Trophoblast cell (in vitro differentiated cells and primary cell): ENCODE data around the gene PDE10A.
"Not testable (repeated sequence)": the region's sequence is repeated elsewhere in the genome, so short reads cannot be mapped to it uniquely, and the experiment has no call there.

Experiments
- DNase-seq, 2 donors: peaks; one replicate each; pipeline ENCODE4 v3.0.0-alpha.2; 2016
- H2AFZ ChIP-seq: 2 replicates; pipeline ENCODE4 v1.6.1; 2013; ENCODE audit warnings: low read length, moderate library complexity, mild to moderate bottlenecking; ENCODE audit not compliant: insufficient read depth, poor library complexity
- H2AK5ac ChIP-seq: 2 replicates; pipeline ENCODE4 v1.6.1; 2013; ENCODE audit warnings: mild to moderate bottlenecking, low read length
- H2BK120ac ChIP-seq: 2 replicates; pipeline ENCODE4 v1.6.1; 2013; ENCODE audit warnings: low read length, mild to moderate bottlenecking, moderate library complexity; ENCODE audit not compliant: insufficient read depth, poor library complexity
- H2BK12ac ChIP-seq: 2 replicates; pipeline ENCODE4 v1.6.1; 2013; ENCODE audit warnings: mild to moderate bottlenecking, low read length, moderate library complexity
- H2BK5ac ChIP-seq: 2 replicates; pipeline ENCODE4 v1.6.1; 2013; ENCODE audit warnings: low read length, low read depth, moderate library complexity, mild to moderate bottlenecking; ENCODE audit not compliant: poor library complexity
- H3K14ac ChIP-seq: 2 replicates; pipeline ENCODE4 v1.6.1; 2013; ENCODE audit warnings: mild to moderate bottlenecking, low read length
- H3K18ac ChIP-seq: 2 replicates; pipeline ENCODE4 v1.6.1; 2013; ENCODE audit warnings: mild to moderate bottlenecking, low read length
- H3K23ac ChIP-seq: 2 replicates; pipeline ENCODE4 v1.6.1; 2013; ENCODE audit warnings: low read length
- H3K27ac ChIP-seq: 2 replicates; pipeline ENCODE4 v1.5.1; 2013; ENCODE audit warnings: low read depth, mild to moderate bottlenecking, inconsistent platforms, low read length, moderate library complexity
- H3K27me3 ChIP-seq: 2 replicates; pipeline ENCODE4 v1.6.1; 2013; ENCODE audit warnings: inconsistent platforms, mild to moderate bottlenecking, low read length, moderate library complexity; ENCODE audit not compliant: insufficient read depth
- H3K36me3 ChIP-seq, 2 experiments: 1 replicate in 1 of 2; 2 replicates in 1 of 2; pipeline ENCODE4 v1.6.1; 2013; ENCODE audit warnings: low read length in 2 of 2, mild to moderate bottlenecking in 2 of 2, moderate library complexity in 1 of 2; ENCODE audit not compliant: insufficient read depth in 2 of 2, control insufficient read depth in 1 of 2
- H3K4ac ChIP-seq: 2 replicates; pipeline ENCODE4 v1.6.1; 2013; ENCODE audit warnings: low read depth, mild to moderate bottlenecking, low read length, moderate library complexity
- H3K4me1 ChIP-seq, 2 experiments: 1 replicate in 1 of 2; 2 replicates in 1 of 2; pipeline ENCODE4 v1.6.1; 2013; ENCODE audit warnings: low read length in 2 of 2, mild to moderate bottlenecking in 2 of 2, moderate library complexity in 1 of 2; ENCODE audit not compliant: insufficient read depth in 2 of 2, control insufficient read depth in 1 of 2
- H3K4me2 ChIP-seq: 2 replicates; pipeline ENCODE4 v1.6.1; 2013; ENCODE audit warnings: inconsistent platforms, mild to moderate bottlenecking, low read length, moderate library complexity
- H3K4me3 ChIP-seq: 2 replicates; pipeline ENCODE4 v1.5.1; 2013; ENCODE audit warnings: mild to moderate bottlenecking, low read depth, low read length, inconsistent platforms
- H3K79me1 ChIP-seq: one replicate; pipeline ENCODE4 v1.6.1; 2013; ENCODE audit warnings: low read length
- H3K79me2 ChIP-seq: 2 replicates; pipeline ENCODE4 v1.6.1; 2013; ENCODE audit warnings: low read length, mild to moderate bottlenecking; ENCODE audit not compliant: control insufficient read depth, insufficient read depth, poor library complexity
- H3K9ac ChIP-seq: 2 replicates; pipeline ENCODE4 v1.6.1; 2013; ENCODE audit warnings: mild to moderate bottlenecking, low read length
- H3K9me3 ChIP-seq: 2 replicates; pipeline ENCODE4 v1.6.1; 2013; ENCODE audit warnings: low read depth, mild to moderate bottlenecking, control low read depth, inconsistent platforms, low read length; ENCODE audit not compliant: insufficient read depth
- H4K12ac ChIP-seq: 2 replicates; pipeline ENCODE4 v1.6.1; 2013; ENCODE audit warnings: low read depth, mild to moderate bottlenecking, low read length, moderate library complexity
- H4K8ac ChIP-seq: 2 replicates; pipeline ENCODE4 v1.6.1; 2013; ENCODE audit warnings: low read depth, mild to moderate bottlenecking, low read length, moderate library complexity
- H4K91ac ChIP-seq: one replicate; pipeline ENCODE4 v1.6.1; 2013; ENCODE audit warnings: low read depth, mild to moderate bottlenecking, low read length, moderate library complexity
- WGBS: extraction: QIAGEN DNeasy Blood & Tissue Kit; methylation state at CpG from one replicate; pipeline ENCODE4 v1.1.7; 2013; ENCODE audit warnings: missing lambda C conversion rate; ENCODE audit not compliant: insufficient read length, insufficient coverage; ENCODE audit errors: extremely low coverage; 5-methylcytosine and 5-hydroxymethylcytosine counted together

Gene PDE10A

DNA sequence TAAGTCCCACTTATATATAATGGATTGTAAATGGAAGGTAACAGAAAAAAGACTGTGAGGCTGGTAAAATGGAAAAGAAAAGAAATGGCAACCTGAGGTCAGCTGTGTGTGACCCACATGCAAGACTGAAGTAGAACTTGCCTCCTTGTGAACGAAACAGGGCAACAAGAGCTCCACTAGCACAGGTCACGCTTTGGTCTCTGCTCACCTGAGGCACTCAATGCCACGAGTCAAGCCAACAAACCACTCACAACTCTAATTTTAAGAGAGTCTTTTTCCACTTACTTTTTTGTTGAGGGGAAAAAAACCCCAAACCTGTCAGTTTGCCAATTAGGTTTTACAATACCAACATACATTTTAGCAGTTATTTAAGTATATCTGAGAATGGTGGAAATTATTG, 65.2 kb downstream of the PDE10A start:
- Histone ChIP-seq H2BK5ac (no peak overlapping the region), H3K27me3 (no peaks in the 10 kb centered on the region), H3K18ac (no peak overlapping the region), H3K9me3 (no peaks in the 10 kb centered on the region), H4K12ac (no peak overlapping the region), H4K8ac (no peak overlapping the region), H2AK5ac (no peak overlapping the region), H3K4me1 (peaks cover 2 to 10% of the 10 kb centered on the region in 2 experiments), H3K79me2 (no peaks in the 10 kb centered on the region), H3K4me3 (no peak overlapping the region), H4K91ac (no peak overlapping the region), H2BK12ac (no peak overlapping the region), H3K14ac (no peak overlapping the region), H3K4me2 (no peak overlapping the region), H3K4ac (no peak overlapping the region), H3K36me3 (no peaks in the 10 kb centered on the region), H3K9ac (no peak overlapping the region), H2BK120ac (no peak overlapping the region), H3K79me1 (no peaks in the 10 kb centered on the region), H3K27ac (no peak overlapping the region), H2AFZ (no peak overlapping the region), H3K23ac (no peak overlapping the region)
- no peak for DNase-seq
- no CpG with 5 or more reads among the region's 3 CpGs for WGBS

DNA sequence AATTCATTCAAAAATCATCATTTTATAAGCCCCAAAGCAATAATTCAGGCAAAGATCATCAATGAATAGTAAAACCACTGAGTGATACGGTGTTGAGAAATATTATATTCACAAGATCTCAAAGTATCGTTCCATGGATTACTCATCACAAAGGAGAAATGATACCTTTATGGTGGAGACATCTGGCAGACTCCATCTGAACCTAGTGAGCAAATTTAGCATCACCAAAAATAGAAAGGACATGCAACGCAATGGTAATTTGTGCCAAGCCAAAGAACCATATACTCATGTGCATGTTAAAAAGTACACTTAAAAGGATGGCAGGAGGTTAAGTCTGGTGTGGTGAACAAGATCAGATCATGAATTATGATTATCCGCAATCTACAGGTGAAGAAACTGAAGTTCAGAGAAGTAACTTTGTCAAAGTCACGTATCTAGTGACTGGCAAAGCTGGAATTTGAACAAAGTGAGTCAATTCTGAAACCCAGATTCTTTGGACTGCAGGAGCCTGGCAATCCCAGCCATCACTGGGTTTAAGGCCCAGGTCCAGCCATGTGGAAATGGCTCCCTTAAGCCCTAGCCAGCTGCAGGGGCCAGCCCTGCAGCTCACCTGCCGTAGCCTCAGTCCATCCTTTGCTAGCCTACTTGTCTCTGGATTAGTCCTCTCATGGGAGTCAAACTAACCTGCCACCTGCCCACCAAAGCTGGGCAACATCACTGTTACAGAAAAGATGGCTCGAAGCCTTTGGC, 68.3 kb downstream of the PDE10A start:
- no peak overlapping the region for H2AK5ac ChIP-seq
- no peak overlapping the region for H3K4ac ChIP-seq
- H3K9ac ChIP-seq = no peak overlapping the region
- H3K27ac ChIP-seq = no peak overlapping the region
- no peak overlapping the region for H2BK5ac ChIP-seq
- no peak overlapping the region for H3K23ac ChIP-seq
- H3K79me2 ChIP-seq = no peaks in the 10 kb centered on the region
- H3K4me2 ChIP-seq = no peak overlapping the region
- H4K12ac ChIP-seq = no peak overlapping the region
- peak in 1 of 2 donors; percentile 44 for DNase-seq
- no peak overlapping the region for H3K4me3 ChIP-seq
- H3K9me3 ChIP-seq = no peaks in the 10 kb centered on the region
- H3K27me3 ChIP-seq = no peaks in the 10 kb centered on the region
- H3K14ac ChIP-seq = no peak overlapping the region
- H3K79me1 ChIP-seq = no peaks in the 10 kb centered on the region
- no peaks in the 10 kb centered on the region for H3K36me3 ChIP-seq
- no peak overlapping the region for H4K8ac ChIP-seq
- H3K18ac ChIP-seq = no peak overlapping the region
- WGBS = no CpG with 5 or more reads among the region's 7 CpGs
- H2AFZ ChIP-seq = no peak overlapping the region
- no peak overlapping the region for H4K91ac ChIP-seq
- H3K4me1 ChIP-seq = peaks cover 0 to 3% of the 10 kb centered on the region in 2 experiments
- no peak overlapping the region for H2BK12ac ChIP-seq
- H2BK120ac ChIP-seq = no peak overlapping the region

DNA sequence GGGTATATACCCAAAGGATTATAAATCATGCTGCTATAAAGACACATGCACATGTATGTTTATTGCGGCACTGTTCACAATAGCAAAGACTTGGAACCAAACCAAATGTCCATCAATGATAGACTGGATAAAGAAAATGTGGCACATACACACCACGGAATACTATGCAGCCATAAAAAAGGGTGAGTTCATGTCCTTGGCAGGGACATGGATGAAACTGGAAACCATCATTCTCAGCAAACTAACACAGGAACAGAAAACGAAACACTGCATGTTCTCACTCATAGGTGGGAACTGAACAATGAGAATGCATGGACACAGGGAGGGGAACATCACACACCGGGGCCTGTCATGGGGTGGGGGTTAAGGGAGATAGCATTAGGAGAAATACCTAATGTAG, 70.1 kb downstream of the PDE10A start:
- WGBS = no CpG with 5 or more reads among the region's 4 CpGs
- H4K8ac ChIP-seq = not testable (repeated sequence)

DNA sequence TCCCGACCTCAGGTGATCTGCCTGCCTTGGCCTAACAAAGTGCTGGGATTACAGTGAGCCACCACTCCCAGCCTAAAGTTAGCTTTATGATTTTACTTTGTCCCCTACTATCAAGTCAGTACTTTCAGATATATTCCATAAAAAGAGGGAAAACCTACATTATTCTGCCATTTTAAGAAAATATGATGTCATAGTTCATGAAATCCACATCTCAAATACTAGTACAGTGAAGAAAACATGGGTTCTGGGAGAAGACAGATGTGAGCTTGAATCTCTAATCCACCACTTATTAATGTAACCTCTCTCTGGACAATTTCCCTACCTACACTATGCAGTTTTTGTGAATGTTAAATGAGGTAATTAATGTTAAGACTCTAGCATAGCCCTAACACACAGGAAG, 74.5 kb downstream of the PDE10A start:
- no peak for DNase-seq
- H3K4me3 ChIP-seq = no peak overlapping the region
- H3K9ac ChIP-seq = no peak overlapping the region
- no peak overlapping the region for H2BK5ac ChIP-seq
- H4K91ac ChIP-seq = no peak overlapping the region
- H2AK5ac ChIP-seq = no peak overlapping the region
- WGBS = no CpG with 5 or more reads among the region's 1 CpG
- peaks cover 2% of the 10 kb centered on the region for H3K9me3 ChIP-seq
- no peak overlapping the region for H2BK12ac ChIP-seq
- no peak overlapping the region for H3K4me2 ChIP-seq
- H3K4ac ChIP-seq = no peak overlapping the region
- no peak overlapping the region for H3K23ac ChIP-seq
- peaks cover 7 to 11% of the 10 kb centered on the region in 2 experiments for H3K4me1 ChIP-seq
- peaks cover 5% of the 10 kb centered on the region for H3K79me1 ChIP-seq
- H3K27me3 ChIP-seq = no peaks in the 10 kb centered on the region
- no peak overlapping the region for H2AFZ ChIP-seq
- H3K36me3 ChIP-seq = no peaks in the 10 kb centered on the region
- H3K18ac ChIP-seq = no peak overlapping the region
- no peak overlapping the region for H4K8ac ChIP-seq
- H2BK120ac ChIP-seq = no peak overlapping the region
- H3K14ac ChIP-seq = no peak overlapping the region
- H3K79me2 ChIP-seq = no peaks in the 10 kb centered on the region
- H4K12ac ChIP-seq = no peak overlapping the region
- no peak overlapping the region for H3K27ac ChIP-seq

More for the DNA sequence above, 70.1 kb downstream of the PDE10A start:
- not testable (repeated sequence) for H3K27me3 ChIP-seq, H4K12ac ChIP-seq, H2BK12ac ChIP-seq, H3K36me3 ChIP-seq, H2AFZ ChIP-seq, H3K4me3 ChIP-seq, H3K4ac ChIP-seq, H4K91ac ChIP-seq, H3K4me2 ChIP-seq, H3K9ac ChIP-seq, H3K4me1 ChIP-seq, H3K9me3 ChIP-seq, H3K18ac ChIP-seq, H3K79me1 ChIP-seq, DNase-seq, H2AK5ac ChIP-seq, H3K27ac ChIP-seq, H3K14ac ChIP-seq, H2BK120ac ChIP-seq, H2BK5ac ChIP-seq, H3K79me2 ChIP-seq, H3K23ac ChIP-seq
